Activated T-helper 9 cell treated with anti-CD3 and anti-CD28 coated beads, Interleukin-2, amount 50 U/mL, for 16 hours (primary cell): ENCODE results near the gene OR52I1.

Experiments used
- DNase-seq: peaks from one replicate; pipeline ENCODE4 v3.0.0-alpha.2; 2020; ENCODE audit warnings: low read depth

Gene OR52I1

DNA sequence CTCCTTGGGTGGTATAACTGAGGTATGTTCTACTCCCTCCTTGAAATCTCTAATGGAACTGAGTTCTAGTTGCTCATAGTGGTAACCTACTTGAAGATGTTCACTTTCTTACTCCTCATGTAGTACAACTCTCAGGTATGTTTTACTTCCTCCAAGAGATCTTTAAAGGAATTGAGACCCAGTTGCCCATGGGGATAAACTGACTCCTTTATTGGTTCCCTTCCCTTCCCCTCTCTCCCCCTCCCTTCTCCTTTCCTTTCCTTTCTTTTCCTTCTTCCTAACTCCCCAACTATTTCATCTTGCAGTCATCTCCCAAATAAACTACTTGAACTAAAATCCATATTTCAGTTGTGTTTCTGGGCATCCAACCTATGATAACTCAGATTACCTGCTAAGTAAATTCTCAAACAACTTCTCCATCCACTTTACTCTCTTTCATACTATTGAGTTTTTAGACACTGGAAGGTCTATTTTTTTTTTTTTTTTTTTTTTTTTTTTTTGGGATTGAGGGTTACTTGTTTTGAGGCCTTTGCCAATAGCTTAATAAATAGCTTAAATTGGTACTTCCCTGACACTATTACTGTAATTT, 22.1 kb downstream of the OR52I1 start:
- DNase-seq: no peak

- DNase-seq: no peak
These were observed 25.7 kb downstream of the OR52I1 start for GRCh38 chr11:4619514-4619913.

DNA sequence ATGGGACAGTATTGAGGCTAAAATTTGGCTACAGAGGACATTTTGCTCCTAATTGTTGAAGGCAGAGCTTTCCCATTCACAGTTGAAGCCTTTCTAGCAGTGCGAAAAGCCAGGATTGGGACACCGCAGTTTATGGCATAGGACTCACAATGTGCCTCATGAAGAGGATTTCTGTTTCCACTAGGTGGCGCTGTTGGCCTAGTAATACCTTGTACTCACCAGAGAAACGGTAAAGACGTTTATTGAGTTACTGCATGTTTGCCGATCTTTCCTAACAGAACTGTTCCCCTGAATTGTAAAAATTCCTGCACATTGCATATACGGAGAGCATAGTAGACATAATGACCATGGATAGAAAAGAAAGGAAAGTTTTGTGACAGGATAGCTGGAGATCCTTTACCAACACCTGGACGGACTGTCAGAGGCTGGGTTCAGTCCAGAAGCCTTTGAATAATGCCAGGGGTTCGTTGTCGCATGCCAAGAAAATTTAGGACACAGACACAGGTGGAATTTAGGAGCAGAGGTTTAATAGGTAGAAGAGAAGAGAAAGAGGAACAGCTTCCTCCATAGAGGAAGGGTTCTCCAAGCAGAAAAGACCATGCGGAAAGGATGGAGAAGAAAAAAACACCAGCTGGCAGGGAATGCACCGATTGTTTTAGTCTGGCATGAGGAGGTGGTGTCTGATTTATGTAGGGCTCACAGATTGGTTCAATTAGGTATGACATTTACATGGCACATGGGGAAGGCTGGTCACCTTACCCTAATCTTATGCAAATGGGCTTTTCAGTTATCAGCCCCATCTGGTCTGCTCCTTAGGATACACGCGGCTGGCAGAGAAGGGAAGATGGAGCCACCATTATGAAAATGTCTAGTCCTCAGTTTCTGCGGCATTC, 32.6 kb downstream of the OR52I1 start:
- DNase-seq: no peak

DNA sequence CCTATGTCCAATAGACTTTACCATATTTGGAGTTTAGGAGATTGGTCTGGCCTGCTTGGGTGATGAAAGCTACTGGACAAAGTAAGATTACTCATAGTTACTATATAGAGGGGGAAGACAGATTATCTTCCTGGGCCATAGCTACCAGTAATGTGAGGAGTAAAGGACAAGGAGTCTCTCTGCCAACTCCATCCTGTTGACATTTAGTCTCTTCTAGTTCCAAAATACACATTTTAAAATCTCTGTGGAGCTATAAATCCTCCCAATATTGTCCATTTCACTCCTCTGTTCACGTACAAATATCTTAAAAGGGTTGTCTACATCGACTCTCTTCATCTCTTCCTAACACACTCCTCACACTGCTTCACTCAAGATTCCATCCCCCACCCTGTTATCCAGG, 42.3 kb downstream of the OR52I1 start:
- no peak for DNase-seq

- peak; percentile 44 for DNase-seq
These were observed 43.3 kb downstream of the OR52I1 start, which contains the start of gene OR51D1 for GRCh38 chr11:4636962-4637661. Gene OR51D1 (plus strand): TSS chr11:4637477. CDS start chr11:4639791, 2,314 bp downstream.

DNA sequence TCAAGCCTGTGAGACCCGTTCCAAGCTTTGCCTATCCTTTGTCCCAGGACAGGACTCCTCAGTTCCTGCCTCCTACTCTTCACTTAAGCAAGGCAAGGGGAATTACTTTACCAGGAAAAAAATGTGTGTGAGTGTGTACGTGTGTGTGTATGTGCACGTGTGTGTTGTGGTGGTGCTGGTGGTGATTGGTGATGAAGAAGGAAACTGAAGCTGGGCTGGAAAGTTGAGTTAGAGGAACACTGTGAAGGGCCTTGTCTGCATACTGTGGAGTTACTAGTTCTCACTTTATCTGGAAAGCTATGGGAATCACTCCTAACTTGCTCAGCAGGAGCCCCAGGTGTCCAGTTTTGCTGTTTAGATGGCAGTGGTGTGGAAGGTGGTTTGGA, 43.8 kb downstream of the OR52I1 start:
- DNase-seq: no peak

DNA sequence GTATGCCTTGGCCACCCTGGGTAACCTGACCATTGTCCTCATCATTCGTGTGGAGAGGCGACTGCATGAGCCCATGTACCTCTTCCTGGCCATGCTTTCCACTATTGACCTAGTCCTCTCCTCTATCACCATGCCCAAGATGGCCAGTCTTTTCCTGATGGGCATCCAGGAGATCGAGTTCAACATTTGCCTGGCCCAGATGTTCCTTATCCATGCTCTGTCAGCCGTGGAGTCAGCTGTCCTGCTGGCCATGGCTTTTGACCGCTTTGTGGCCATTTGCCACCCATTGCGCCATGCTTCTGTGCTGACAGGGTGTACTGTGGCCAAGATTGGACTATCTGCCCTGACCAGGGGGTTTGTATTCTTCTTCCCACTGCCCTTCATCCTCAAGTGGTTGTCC, 46.1 kb downstream of the OR52I1 start:
- no peak for DNase-seq

GRCh38 chr11:4641501-4641900, 47.7 kb downstream of the OR52I1 start:
- DNase-seq: no peak

- DNase-seq: no peak
These were observed 48.2 kb downstream of the OR52I1 start for GRCh38 chr11:4642043-4642442.

DNA sequence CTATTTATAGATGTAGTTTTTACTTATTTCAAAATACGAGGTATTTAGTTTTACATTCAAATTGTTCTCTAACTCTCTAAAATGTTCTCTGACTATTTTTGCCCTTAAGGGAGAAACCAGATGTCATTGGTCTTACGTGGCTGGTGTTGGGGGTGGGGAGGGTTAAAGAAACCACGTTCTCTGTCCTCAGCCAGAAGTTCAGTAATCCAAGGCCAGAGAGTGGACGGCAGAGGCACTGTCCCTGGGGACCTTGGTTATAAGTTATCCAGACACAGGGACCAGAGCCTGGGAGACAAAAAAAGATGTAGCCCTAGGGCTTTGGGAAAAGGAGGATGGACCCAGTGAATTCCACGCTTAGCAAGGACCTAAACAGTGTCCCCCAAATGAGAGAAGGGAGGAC, 49.2 kb downstream of the OR52I1 start:
- no peak for DNase-seq

GRCh38 chr11:4643682-4644081, 49.8 kb downstream of the OR52I1 start, which contains the start of gene OR51E1:
Gene OR51E1 (plus strand): TSS chr11:4643982. CDS start chr11:4652527, 8,545 bp downstream.
- no peak for DNase-seq

DNA sequence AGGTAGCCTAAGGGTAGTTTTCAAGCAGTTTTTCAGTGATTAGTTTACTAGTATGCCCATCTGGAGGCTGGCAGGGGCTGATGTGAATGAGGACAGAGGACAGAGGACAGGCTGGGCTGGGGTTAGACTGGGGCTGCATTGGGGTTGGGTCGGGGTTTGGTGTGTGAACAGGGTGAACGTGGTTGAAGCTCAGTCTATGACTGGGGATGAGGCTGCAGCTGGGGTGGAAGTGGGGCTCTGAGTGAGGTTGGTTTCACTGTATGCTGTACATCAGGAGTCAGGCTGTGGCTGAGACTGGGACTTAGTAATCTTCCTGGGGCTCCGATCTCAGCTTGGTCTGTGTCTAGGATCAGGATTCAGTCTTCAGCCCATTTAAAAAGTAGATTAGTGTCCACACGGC, 50.4 kb downstream of the OR52I1 start:
- no peak for DNase-seq
